SU-DHL-6 (cell line): Measurements from ENCODE around the gene PPM1N.

Experiments used
- EZH2phosphoT487 ChIP-seq: fragments of 200-600 bp; sonication (generic), shearing (Covaris generic); conservative IDR thresholded peaks from 2 replicates; pipeline ENCODE4 v1.6.1; 2018; ENCODE audit warnings: mild to moderate bottlenecking, antibody characterized with exemption, low read length, moderate library complexity, mixed read lengths
- TF ChIP-seq, protein P1 (sequence below): fragments of 200-600 bp; sonication (generic); IDR thresholded peaks from one replicate; pipeline ENCODE4 v1.5.1; 2017; ENCODE audit warnings: antibody characterized with exemption, mild to moderate bottlenecking, low read length, moderate library complexity; ENCODE audit not compliant: insufficient read depth, poor library complexity, severe bottlenecking

DNA sequence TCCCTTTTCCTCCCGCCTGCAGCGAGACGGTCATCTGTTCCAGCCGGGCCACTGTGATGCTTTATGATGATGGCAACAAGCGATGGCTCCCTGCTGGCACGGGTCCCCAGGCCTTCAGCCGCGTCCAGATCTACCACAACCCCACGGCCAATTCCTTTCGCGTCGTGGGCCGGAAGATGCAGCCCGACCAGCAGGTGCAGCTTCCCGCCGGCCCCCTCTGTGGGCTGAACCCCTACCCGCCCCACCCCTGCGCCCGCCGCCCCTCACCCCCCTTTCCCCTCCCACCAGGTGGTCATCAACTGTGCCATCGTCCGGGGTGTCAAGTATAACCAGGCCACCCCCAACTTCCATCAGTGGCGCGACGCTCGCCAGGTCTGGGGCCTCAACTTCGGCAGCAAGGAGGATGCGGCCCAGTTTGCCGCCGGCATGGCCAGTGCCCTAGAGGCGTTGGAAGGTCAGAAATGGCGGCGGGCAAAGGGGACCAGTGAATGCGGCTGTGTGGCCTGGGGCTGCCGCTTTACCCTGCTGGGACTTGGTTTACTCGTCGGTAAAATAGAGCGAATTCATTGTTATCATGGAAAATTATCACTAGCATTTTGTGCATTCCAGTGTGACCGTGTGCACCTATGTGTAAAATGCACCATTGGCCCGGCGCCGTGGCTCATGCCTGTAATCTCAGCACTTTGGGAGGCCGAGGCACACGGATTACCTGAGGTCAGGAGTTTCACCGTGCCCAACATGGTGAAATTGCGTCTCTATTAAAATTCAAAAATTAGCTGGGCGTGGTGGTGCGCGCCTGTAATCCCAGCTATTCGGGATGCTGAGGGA lies 19.6 kb downstream of the PPM1N start:
- TF ChIP-seq, protein P1, sequence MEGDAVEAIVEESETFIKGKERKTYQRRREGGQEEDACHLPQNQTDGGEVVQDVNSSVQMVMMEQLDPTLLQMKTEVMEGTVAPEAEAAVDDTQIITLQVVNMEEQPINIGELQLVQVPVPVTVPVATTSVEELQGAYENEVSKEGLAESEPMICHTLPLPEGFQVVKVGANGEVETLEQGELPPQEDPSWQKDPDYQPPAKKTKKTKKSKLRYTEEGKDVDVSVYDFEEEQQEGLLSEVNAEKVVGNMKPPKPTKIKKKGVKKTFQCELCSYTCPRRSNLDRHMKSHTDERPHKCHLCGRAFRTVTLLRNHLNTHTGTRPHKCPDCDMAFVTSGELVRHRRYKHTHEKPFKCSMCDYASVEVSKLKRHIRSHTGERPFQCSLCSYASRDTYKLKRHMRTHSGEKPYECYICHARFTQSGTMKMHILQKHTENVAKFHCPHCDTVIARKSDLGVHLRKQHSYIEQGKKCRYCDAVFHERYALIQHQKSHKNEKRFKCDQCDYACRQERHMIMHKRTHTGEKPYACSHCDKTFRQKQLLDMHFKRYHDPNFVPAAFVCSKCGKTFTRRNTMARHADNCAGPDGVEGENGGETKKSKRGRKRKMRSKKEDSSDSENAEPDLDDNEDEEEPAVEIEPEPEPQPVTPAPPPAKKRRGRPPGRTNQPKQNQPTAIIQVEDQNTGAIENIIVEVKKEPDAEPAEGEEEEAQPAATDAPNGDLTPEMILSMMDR = no peak
- no peak for TF ChIP-seq EZH2phosphoT487
